ENCODE results near the gene AKAP17A. TPM values are rescaled to one million over a fixed set of nuclear protein-coding genes. Genes with fewer than 3 reads are reported as not detected.

The AKAP17A gene
- polyA plus RNA-seq, 1 experiment: 18.2 TPM

DNA sequence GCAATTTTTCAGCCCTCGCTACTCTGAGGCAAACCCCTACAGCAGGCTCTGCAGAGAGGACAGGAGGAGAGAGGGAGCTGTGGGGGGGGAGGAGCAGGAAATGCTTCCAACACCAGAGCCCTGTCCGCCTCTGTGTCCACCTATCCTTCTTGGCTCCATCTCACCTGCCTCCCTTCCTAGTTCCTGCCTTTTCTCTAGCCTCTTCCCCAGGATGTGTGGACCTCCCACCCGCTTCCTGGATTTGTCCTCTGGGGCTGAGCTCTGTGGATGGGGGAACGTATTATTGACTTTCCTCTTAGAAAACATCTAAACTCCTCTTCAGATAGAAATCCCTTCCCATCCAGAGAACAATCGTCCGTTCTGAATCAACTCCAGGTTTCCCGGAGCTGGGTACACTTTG, 37.8 kb downstream of the AKAP17A start:
- ChIA-PET POLR2A (no interaction called here), CTCF (no interaction called here)
- H3K36me3 ChIP-seq (ENCODE audit: control insufficient read depth, insufficient read depth, low read length): no peaks in the 10 kb centered on the region
- H3K27me3 ChIP-seq (ENCODE audit: control insufficient read depth, insufficient read depth, low read length): no peaks in the 10 kb centered on the region
- no peak for DNase-seq (ENCODE audit: low read depth)
- TF ChIP-seq, protein P1, sequence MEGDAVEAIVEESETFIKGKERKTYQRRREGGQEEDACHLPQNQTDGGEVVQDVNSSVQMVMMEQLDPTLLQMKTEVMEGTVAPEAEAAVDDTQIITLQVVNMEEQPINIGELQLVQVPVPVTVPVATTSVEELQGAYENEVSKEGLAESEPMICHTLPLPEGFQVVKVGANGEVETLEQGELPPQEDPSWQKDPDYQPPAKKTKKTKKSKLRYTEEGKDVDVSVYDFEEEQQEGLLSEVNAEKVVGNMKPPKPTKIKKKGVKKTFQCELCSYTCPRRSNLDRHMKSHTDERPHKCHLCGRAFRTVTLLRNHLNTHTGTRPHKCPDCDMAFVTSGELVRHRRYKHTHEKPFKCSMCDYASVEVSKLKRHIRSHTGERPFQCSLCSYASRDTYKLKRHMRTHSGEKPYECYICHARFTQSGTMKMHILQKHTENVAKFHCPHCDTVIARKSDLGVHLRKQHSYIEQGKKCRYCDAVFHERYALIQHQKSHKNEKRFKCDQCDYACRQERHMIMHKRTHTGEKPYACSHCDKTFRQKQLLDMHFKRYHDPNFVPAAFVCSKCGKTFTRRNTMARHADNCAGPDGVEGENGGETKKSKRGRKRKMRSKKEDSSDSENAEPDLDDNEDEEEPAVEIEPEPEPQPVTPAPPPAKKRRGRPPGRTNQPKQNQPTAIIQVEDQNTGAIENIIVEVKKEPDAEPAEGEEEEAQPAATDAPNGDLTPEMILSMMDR (IDR thresholded peaks at IDR 0.05; ENCODE audit: insufficient read depth, low read depth, low read length): no peak
- no peak overlapping the region for H3K4me3 ChIP-seq (ENCODE audit: low read depth, low read length)

- DNase-seq (ENCODE audit: low read depth): no peak
- TF ChIP-seq, protein P1 (IDR thresholded peaks at IDR 0.05; ENCODE audit: insufficient read depth, low read depth, low read length): no peak
- no peak overlapping the region for H3K4me3 ChIP-seq (ENCODE audit: low read depth, low read length)
- no peaks in the 10 kb centered on the region for H3K27me3 ChIP-seq (ENCODE audit: control insufficient read depth, insufficient read depth, low read length)
- no peaks in the 10 kb centered on the region for H3K36me3 ChIP-seq (ENCODE audit: control insufficient read depth, insufficient read depth, low read length)
- POLR2A ChIA-PET: no interaction called here
- CTCF ChIA-PET: no interaction called here
These were observed 54.6 kb downstream of the AKAP17A start for GRCh38 chrX:1646009-1646408.

GRCh38 chrX:1649621-1650020, 58.2 kb downstream of the AKAP17A start:
- ChIA-PET CTCF (no interaction called here), POLR2A (no interaction called here)
- TF ChIP-seq, protein P1 (IDR thresholded peaks at IDR 0.05; ENCODE audit: insufficient read depth, low read depth, low read length): no peak
- H3K4me3 ChIP-seq (ENCODE audit: low read depth, low read length): peak overlapping the region; percentile 6; the same call in 1 of the 2 replicates
- H3K27me3 ChIP-seq (ENCODE audit: control insufficient read depth, insufficient read depth, low read length): no peaks in the 10 kb centered on the region
- no peak for DNase-seq (ENCODE audit: low read depth)
- H3K36me3 ChIP-seq (ENCODE audit: control insufficient read depth, insufficient read depth, low read length): no peaks in the 10 kb centered on the region

Other genes starting within 250 kb of the AKAP17A start
- gene SLC25A6, start 199.5 kb upstream of the AKAP17A start, polyA plus RNA-seq (2011; rRNA removed): 376 and 598 TPM in 2 replicates
- 22.9 and 33.7 TPM in 2 replicates for gene ASMTL, start 138.7 kb upstream of the AKAP17A start, polyA plus RNA-seq (2011; rRNA removed)
- not detected in 2 replicates for gene P2RY8, start 54.4 kb upstream of the AKAP17A start, polyA plus RNA-seq (2011; rRNA removed)
- gene ASMT, start 23.5 kb downstream of the AKAP17A start, polyA plus RNA-seq (2011; rRNA removed): not detected in 2 replicates

Data from BJ (cell line).